K562 (cell line): ENCODE measurements around the gene CCDC7.

ENCODE experiments used
- AFF4 ChIP-seq: sonication (generic); formaldehyde crosslinking; IDR thresholded peaks from 2 replicates; pipeline ENCODE4 v1.8.0; 2023; ENCODE audit warnings: mild to moderate bottlenecking, missing genetic modification reagents
- CTCF ChIP-seq, 3 experiments: IDR thresholded peaks in 2 of 3; conservative IDR thresholded peaks in 1 of 3; 2 replicates each; pipeline ENCODE4 v1.5.1; 2011 to 2012; ENCODE audit warnings: low read length in 3 of 3, mild to moderate bottlenecking in 3 of 3, control low read depth in 2 of 3, improper control_type of control experiment in 1 of 3, inconsistent platforms in 1 of 3, low read depth in 1 of 3, mixed read lengths in 1 of 3, moderate library complexity in 1 of 3; ENCODE audit not compliant: insufficient read depth in 2 of 3
- FOXP4 ChIP-seq: sonication (generic); formaldehyde crosslinking; IDR thresholded peaks from 2 replicates; pipeline ENCODE4 v1.8.0; 2022; ENCODE audit warnings: mild to moderate bottlenecking, missing genetic modification reagents, borderline replicate concordance
- HDAC2 ChIP-seq: fragments of 450-650 bp; IDR thresholded peaks from 2 replicates; pipeline ENCODE4 v1.6.1; 2016; ENCODE audit warnings: mild to moderate bottlenecking
- POLR2A ChIP-seq: fragments of 450-650 bp; conservative IDR thresholded peaks from 2 replicates; pipeline ENCODE4 v1.6.1; 2016
- ZNF23 ChIP-seq: fragments of 250-450 bp; sonication (Bioruptor Pico); IDR thresholded peaks from 2 replicates; pipeline ENCODE4 v1.4.0; 2020; ENCODE audit warnings: mild to moderate bottlenecking

- no peak for TF ChIP-seq CTCF (IDR thresholded peaks at IDR 0.05 in 2 of 3, conservative IDR thresholded peaks at IDR 0.05 in 1 of 3; ENCODE audit: insufficient read depth in 2 of 3, low read depth in 1 of 3, low read length in 3 of 3)
- no peak for TF ChIP-seq HDAC2
- TF ChIP-seq FOXP4 (CRISPR knock-in tag), result no peak
- no peak for TF ChIP-seq POLR2A
- TF ChIP-seq ZNF23 (CRISPR knock-in tag), result no peak
- TF ChIP-seq AFF4 (CRISPR knock-in tag), result no peak
These were observed 401.0 kb downstream of the CCDC7 start for GRCh38 chr10:32846974-32847373.
